ENCODE data around the gene SPNS2.

GRCh38 chr17:4478318-4478830 is 20.3 kb upstream of the SPNS2 start:
- TF ChIP-seq POLR2A (IDR thresholded peaks at IDR 0.05), result no peak
- no peak for TF ChIP-seq CTCF (IDR thresholded peaks at IDR 0.05)
